Measurements from ENCODE around the gene CLEC4F. TPM values are rescaled to one million over a fixed set of nuclear protein-coding genes. Genes with fewer than 3 reads are reported as not detected.

CLEC4F gene
- total RNA-seq = 0.18 TPM in 1 of 2 replicates, not detected in the other

- no peak for DNase-seq (ENCODE audit: extremely low read depth, low read depth, low spot score)
Measured at GRCh38 chr2:70820499-70820898, at the start of gene CLEC4F. CLEC4F (minus strand) TSS chr2:70820599; CDS start chr2:70820523, 76 bp downstream.

GRCh38 chr2:70868970-70869369 is 48.6 kb upstream of the CLEC4F start:
- no peak for DNase-seq (ENCODE audit: extremely low read depth, low read depth, low spot score)

- peak; percentile 44 for DNase-seq (ENCODE audit: extremely low read depth, low read depth, low spot score)
Measured at GRCh38 chr2:70861777-70862625, 41.6 kb upstream of the CLEC4F start.

GRCh38 chr2:70855667-70856066 is 35.3 kb upstream of the CLEC4F start:
- no peak for DNase-seq (ENCODE audit: extremely low read depth, low read depth, low spot score)

- DNase-seq (ENCODE audit: extremely low read depth, low read depth, low spot score) = no peak
Measured at GRCh38 chr2:70854411-70854810, 34.0 kb upstream of the CLEC4F start.

GRCh38 chr2:70852824-70853223 is 32.4 kb upstream of the CLEC4F start:
- DNase-seq (ENCODE audit: extremely low read depth, low read depth, low spot score) = no peak

GRCh38 chr2:70851704-70852103 is 31.3 kb upstream of the CLEC4F start:
- DNase-seq (ENCODE audit: extremely low read depth, low read depth, low spot score) = no peak

GRCh38 chr2:70850925-70851324 is 30.5 kb upstream of the CLEC4F start:
- no peak for DNase-seq (ENCODE audit: extremely low read depth, low read depth, low spot score)

GRCh38 chr2:70842401-70842800 is 22.0 kb upstream of the CLEC4F start:
- no peak for DNase-seq (ENCODE audit: extremely low read depth, low read depth, low spot score)

- no peak for DNase-seq (ENCODE audit: extremely low read depth, low read depth, low spot score)
Measured at GRCh38 chr2:70837980-70838925, 17.9 kb upstream of the CLEC4F start.

GRCh38 chr2:70835643-70836042 is 15.2 kb upstream of the CLEC4F start, which contains the start of gene CD207:
CD207 (minus strand) TSS chr2:70835816; CDS start chr2:70835776, 40 bp downstream.
- DNase-seq (ENCODE audit: extremely low read depth, low read depth, low spot score) = no peak

GRCh38 chr2:70834881-70835280 is 14.5 kb upstream of the CLEC4F start:
- DNase-seq (ENCODE audit: extremely low read depth, low read depth, low spot score) = no peak

- no peak for DNase-seq (ENCODE audit: extremely low read depth, low read depth, low spot score)
Measured at GRCh38 chr2:70834106-70834505, 13.7 kb upstream of the CLEC4F start.

GRCh38 chr2:70833246-70833645 is 12.8 kb upstream of the CLEC4F start:
- DNase-seq (ENCODE audit: extremely low read depth, low read depth, low spot score) = no peak

- no peak for DNase-seq (ENCODE audit: extremely low read depth, low read depth, low spot score)
Measured at GRCh38 chr2:70832386-70832785, 12.0 kb upstream of the CLEC4F start.

GRCh38 chr2:70831861-70832260 is 11.5 kb upstream of the CLEC4F start:
- DNase-seq (ENCODE audit: extremely low read depth, low read depth, low spot score) = no peak

- DNase-seq (ENCODE audit: extremely low read depth, low read depth, low spot score) = no peak
Measured at GRCh38 chr2:70830366-70830765, 10.0 kb upstream of the CLEC4F start.

GRCh38 chr2:70829916-70830315 is 9.5 kb upstream of the CLEC4F start:
- DNase-seq (ENCODE audit: extremely low read depth, low read depth, low spot score) = no peak

GRCh38 chr2:70828914-70829824 is 8.8 kb upstream of the CLEC4F start:
- peak; percentile 83 for DNase-seq (ENCODE audit: extremely low read depth, low read depth, low spot score)

- DNase-seq (ENCODE audit: extremely low read depth, low read depth, low spot score) = no peak
Measured at GRCh38 chr2:70828115-70828514, 7.7 kb upstream of the CLEC4F start.
